SK-N-SH (cell line): ENCODE data around the gene CLEC16A. TPM values are rescaled to one million over a fixed set of nuclear protein-coding genes. Genes with fewer than 3 reads are reported as not detected.

Source experiments
- CTCF ChIA-PET: fragments of 300-600, 350-600 bp; formaldehyde crosslinking; extraction: SDS; loops from one replicate; lab custom pipeline; 2021; lab: Yijun Ruan, JAX
- POLR2A ChIA-PET: fragments of 350-600 bp; sonication (Branson Sonifier 250); formaldehyde crosslinking; extraction: SDS; loops from one replicate; lab custom pipeline; 2020; ENCODE audit warnings: antibody characterized with exemption, inconsistent platforms; lab: Yijun Ruan, JAX
- DNase-seq: peaks from one replicate; pipeline ENCODE4 v3.0.0; 2012
- H2AFZ ChIP-seq: fragments of 200-600 bp; sonication (generic); 2 replicates; pipeline ENCODE4 v1.8.1; 2016; ENCODE audit warnings: antibody characterized with exemption, mild to moderate bottlenecking, low read depth
- H3F3A ChIP-seq: fragments of 200-600 bp; sonication (generic); replicated peaks from 2 replicates; pipeline ENCODE3; 2016; ENCODE audit warnings: antibody characterized with exemption, mild to moderate bottlenecking; ENCODE audit not compliant: insufficient read depth
- H3K27ac ChIP-seq, 2 experiments: fragments of 200-500 bp in 1 of 2; fragments of 200-600 bp in 1 of 2; sonication (Bioruptor generic) in 1 of 2; sonication (generic), shearing (Covaris generic) in 1 of 2; 2 replicates each; pipeline versions ENCODE4 v1.5.1 to v1.6.1; 2014 to 2016; ENCODE audit warnings: low read depth in 2 of 2, inconsistent platforms in 1 of 2, low read length in 1 of 2, mild to moderate bottlenecking in 1 of 2, mixed read lengths in 1 of 2
- H3K27me3 ChIP-seq: fragments of 200-600 bp; sonication (generic), shearing (Covaris generic); 2 replicates; pipeline ENCODE4 v1.6.1; 2016; ENCODE audit warnings: mixed run types; ENCODE audit not compliant: insufficient read depth
- H3K36me3 ChIP-seq, 2 experiments: fragments of 200-500 bp in 1 of 2; fragments of 200-600 bp in 1 of 2; sonication (Bioruptor generic) in 1 of 2; sonication (generic) in 1 of 2; replicated peaks in 1 of 2; 2 replicates each; pipeline versions ENCODE3 to v1.5.1; 2014 to 2016; ENCODE audit warnings: low read length in 1 of 2, mild to moderate bottlenecking in 1 of 2; ENCODE audit not compliant: insufficient read depth in 2 of 2, control insufficient read depth in 1 of 2
- H3K4me1 ChIP-seq, 2 experiments: fragments of 200-500 bp in 1 of 2; fragments of 200-600 bp in 1 of 2; sonication (Bioruptor generic) in 1 of 2; sonication (generic), shearing (Covaris generic) in 1 of 2; 2 replicates each; pipeline versions ENCODE4 v1.5.1 to v1.6.1; 2014 to 2016; ENCODE audit warnings: low read depth in 1 of 2, low read length in 1 of 2, mixed run types in 1 of 2; ENCODE audit not compliant: insufficient read depth in 2 of 2, control insufficient read depth in 1 of 2
- H3K4me2 ChIP-seq: fragments of 200-600 bp; sonication (generic), shearing (Covaris generic); 2 replicates; pipeline ENCODE4 v1.6.1; 2017; ENCODE audit warnings: mixed run types
- H3K4me3 ChIP-seq, 2 experiments: fragments of 200-500 bp in 1 of 2; fragments of 200-600 bp in 1 of 2; sonication (Bioruptor generic) in 1 of 2; sonication (generic), shearing (Covaris generic) in 1 of 2; 2 replicates each; pipeline versions ENCODE4 v1.5.1 to v1.8.1; 2014 to 2016; ENCODE audit warnings: low read depth in 2 of 2, inconsistent platforms in 1 of 2, low read length in 1 of 2, mild to moderate bottlenecking in 1 of 2, mixed read lengths in 1 of 2, moderate library complexity in 1 of 2
- H3K79me2 ChIP-seq: fragments of 200-600 bp; sonication (generic); 2 replicates; pipeline ENCODE4 v1.8.1; 2017; ENCODE audit warnings: mild to moderate bottlenecking; ENCODE audit not compliant: insufficient read depth
- H3K9ac ChIP-seq: fragments of 200-600 bp; sonication (generic); 2 replicates; pipeline ENCODE4 v1.6.1; 2017; ENCODE audit warnings: mixed run types
- H3K9me2 ChIP-seq: fragments of 200-600 bp; sonication (generic); 2 replicates; pipeline ENCODE4 v1.6.1; 2017; ENCODE audit warnings: mixed run types
- H3K9me3 ChIP-seq: fragments of 200-600 bp; sonication (generic); 2 replicates; pipeline ENCODE4 v1.6.1; 2017; ENCODE audit warnings: mixed run types, mild to moderate bottlenecking, moderate library complexity
- H4K20me1 ChIP-seq: fragments of 200-600 bp; sonication (generic); 2 replicates; pipeline ENCODE4 v1.6.1; 2017; ENCODE audit warnings: mild to moderate bottlenecking, mixed run types; ENCODE audit not compliant: insufficient read depth
- CHD2 ChIP-seq: fragments of 150-350 bp; IDR thresholded peaks from 2 replicates; pipeline ENCODE4 v1.6.1; 2018; ENCODE audit warnings: low read length; ENCODE audit not compliant: partially characterized antibody
- GABPA ChIP-seq: IDR thresholded peaks from 2 replicates; pipeline ENCODE4 v1.4.0; 2012; ENCODE audit warnings: low read depth, mild to moderate bottlenecking
- MEF2A ChIP-seq: IDR thresholded peaks from 2 replicates; pipeline ENCODE4 v1.4.0; 2012; ENCODE audit warnings: low read depth, borderline replicate concordance
- NRF1 ChIP-seq: IDR thresholded peaks from 2 replicates; pipeline ENCODE4 v1.6.1; 2012; ENCODE audit warnings: low read depth, mild to moderate bottlenecking, low read length
- POLR2AphosphoS5 ChIP-seq: IDR thresholded peaks from 2 replicates; pipeline ENCODE4 v1.6.1; 2012; ENCODE audit warnings: low read depth, low read length
- SMC3 ChIP-seq: IDR thresholded peaks from 2 replicates; pipeline ENCODE4 v1.6.1; 2012; ENCODE audit warnings: low read depth, low read length, improper control_type of control experiment
- TAF1 ChIP-seq: IDR thresholded peaks from 2 replicates; pipeline ENCODE4 v1.6.1; 2012; ENCODE audit warnings: low read depth, mild to moderate bottlenecking, low read length, moderate library complexity, borderline replicate concordance
- WGBS: methylation state at CpG from one replicate; pipeline ENCODE4 v1.1.6; 2017; ENCODE audit warnings: low lambda C conversion rate; 5-methylcytosine and 5-hydroxymethylcytosine counted together
- polyA plus RNA-seq, 3 experiments: library from polyadenylated mRNA; depleted of rRNA; stranded (reverse); fragments of >200 nt; gene quantifications; 2 replicates each; pipeline ENCODE4 v1.2.3, GENCODE V29; 2012
- TF ChIP-seq, protein P1 (sequence below): IDR thresholded peaks from 2 replicates; pipeline ENCODE4 v1.6.1; 2012; ENCODE audit warnings: mild to moderate bottlenecking, low read depth, low read length, moderate library complexity
- TF ChIP-seq, protein P2 (sequence below): IDR thresholded peaks from 2 replicates; pipeline ENCODE4; 2012

CLEC16A gene
- polyA plus RNA-seq, 1 of the 3 experiments (the other 2 are of a cell fraction), result 13.7 TPM

DNA sequence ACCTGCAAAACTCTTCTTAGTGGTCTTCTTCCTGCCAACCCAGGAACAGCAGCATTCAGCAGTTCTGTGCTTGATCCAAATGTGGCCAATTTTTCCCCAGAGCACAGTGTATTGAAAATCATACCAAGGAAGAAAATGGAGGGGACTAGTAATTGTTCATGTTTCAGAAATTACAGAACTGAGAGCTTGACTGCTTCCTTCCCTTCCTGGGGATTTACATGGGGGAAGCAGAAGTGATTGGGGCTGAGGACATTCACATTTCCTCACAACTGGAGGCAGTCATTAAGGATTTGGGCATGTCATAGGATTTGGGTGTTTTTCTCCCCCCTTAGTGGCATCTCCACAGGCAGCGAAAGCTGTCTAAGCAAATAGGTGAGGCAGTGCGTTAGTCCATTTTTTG, 47.6 kb upstream of the CLEC16A start:
- H3K4me1 ChIP-seq, result no peaks in the 10 kb centered on the region
- H3K27ac ChIP-seq, result no peak overlapping the region
- WGBS, result 66% methylated on average over 2 of the region's 2 CpGs
- H3K9me3 ChIP-seq, result no peaks in the 10 kb centered on the region
- no peaks in the 10 kb centered on the region for H3K9me2 ChIP-seq
- no peak overlapping the region for H3K4me2 ChIP-seq
- no peaks in the 10 kb centered on the region for H3K27me3 ChIP-seq
- TF ChIP-seq SMC3 (no peak), NRF1 (no peak), TAF1 (no peak), GABPA (no peak), MEF2A (no peak), POLR2AphosphoS5 (no peak)
- TF ChIP-seq, all 33 proteins: peak for 0
- CTCF ChIA-PET, result interaction anchor here (1.1 kb wide), 1 partner anchor 382 kb away, joined by 3 read pairs; no protein-coding TSS in a partner anchor
- Histone ChIP-seq H3K36me3 (no peaks in the 10 kb centered on the region), H2AFZ (no peak overlapping the region), H4K20me1 (no peaks in the 10 kb centered on the region), H3F3A (no peaks in the 10 kb centered on the region), H3K79me2 (no peaks in the 10 kb centered on the region), H3K4me3 (no peak overlapping the region), H3K9ac (no peak overlapping the region)
- POLR2A ChIA-PET, result no interaction called here
- no peak for DNase-seq

GRCh38 chr16:10897134-10897533, 47.2 kb upstream of the CLEC16A start:
- Histone ChIP-seq H3K27ac (no peak overlapping the region), H3K79me2 (no peaks in the 10 kb centered on the region)
- POLR2A ChIA-PET, result no interaction called here

More at GRCh38 chr16:10897134-10897533, 47.2 kb upstream of the CLEC16A start:
- TF ChIP-seq CHD2 (no peak), NRF1 (no peak), GABPA (no peak)
- TF ChIP-seq, protein P1, sequence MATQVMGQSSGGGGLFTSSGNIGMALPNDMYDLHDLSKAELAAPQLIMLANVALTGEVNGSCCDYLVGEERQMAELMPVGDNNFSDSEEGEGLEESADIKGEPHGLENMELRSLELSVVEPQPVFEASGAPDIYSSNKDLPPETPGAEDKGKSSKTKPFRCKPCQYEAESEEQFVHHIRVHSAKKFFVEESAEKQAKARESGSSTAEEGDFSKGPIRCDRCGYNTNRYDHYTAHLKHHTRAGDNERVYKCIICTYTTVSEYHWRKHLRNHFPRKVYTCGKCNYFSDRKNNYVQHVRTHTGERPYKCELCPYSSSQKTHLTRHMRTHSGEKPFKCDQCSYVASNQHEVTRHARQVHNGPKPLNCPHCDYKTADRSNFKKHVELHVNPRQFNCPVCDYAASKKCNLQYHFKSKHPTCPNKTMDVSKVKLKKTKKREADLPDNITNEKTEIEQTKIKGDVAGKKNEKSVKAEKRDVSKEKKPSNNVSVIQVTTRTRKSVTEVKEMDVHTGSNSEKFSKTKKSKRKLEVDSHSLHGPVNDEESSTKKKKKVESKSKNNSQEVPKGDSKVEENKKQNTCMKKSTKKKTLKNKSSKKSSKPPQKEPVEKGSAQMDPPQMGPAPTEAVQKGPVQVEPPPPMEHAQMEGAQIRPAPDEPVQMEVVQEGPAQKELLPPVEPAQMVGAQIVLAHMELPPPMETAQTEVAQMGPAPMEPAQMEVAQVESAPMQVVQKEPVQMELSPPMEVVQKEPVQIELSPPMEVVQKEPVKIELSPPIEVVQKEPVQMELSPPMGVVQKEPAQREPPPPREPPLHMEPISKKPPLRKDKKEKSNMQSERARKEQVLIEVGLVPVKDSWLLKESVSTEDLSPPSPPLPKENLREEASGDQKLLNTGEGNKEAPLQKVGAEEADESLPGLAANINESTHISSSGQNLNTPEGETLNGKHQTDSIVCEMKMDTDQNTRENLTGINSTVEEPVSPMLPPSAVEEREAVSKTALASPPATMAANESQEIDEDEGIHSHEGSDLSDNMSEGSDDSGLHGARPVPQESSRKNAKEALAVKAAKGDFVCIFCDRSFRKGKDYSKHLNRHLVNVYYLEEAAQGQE, result no peak
- TF ChIP-seq, protein P2, sequence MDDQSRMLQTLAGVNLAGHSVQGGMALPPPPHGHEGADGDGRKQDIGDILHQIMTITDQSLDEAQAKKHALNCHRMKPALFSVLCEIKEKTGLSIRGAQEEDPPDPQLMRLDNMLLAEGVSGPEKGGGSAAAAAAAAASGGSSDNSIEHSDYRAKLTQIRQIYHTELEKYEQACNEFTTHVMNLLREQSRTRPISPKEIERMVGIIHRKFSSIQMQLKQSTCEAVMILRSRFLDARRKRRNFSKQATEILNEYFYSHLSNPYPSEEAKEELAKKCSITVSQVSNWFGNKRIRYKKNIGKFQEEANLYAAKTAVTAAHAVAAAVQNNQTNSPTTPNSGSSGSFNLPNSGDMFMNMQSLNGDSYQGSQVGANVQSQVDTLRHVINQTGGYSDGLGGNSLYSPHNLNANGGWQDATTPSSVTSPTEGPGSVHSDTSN, result no peak
- Histone ChIP-seq H3K4me1 (no peaks in the 10 kb centered on the region), H3K9ac (no peak overlapping the region), H3K9me2 (no peaks in the 10 kb centered on the region), H3K4me2 (no peak overlapping the region), H3K9me3 (no peaks in the 10 kb centered on the region), H3K36me3 (no peaks in the 10 kb centered on the region), H4K20me1 (no peaks in the 10 kb centered on the region), H2AFZ (no peak overlapping the region), H3K4me3 (no peak overlapping the region), H3F3A (no peaks in the 10 kb centered on the region), H3K27me3 (no peaks in the 10 kb centered on the region)
- WGBS, result 34% methylated on average over 5 of the region's 5 CpGs
- no peak for DNase-seq
- CTCF ChIA-PET, result interaction anchor here (1.1 kb wide), 1 partner anchor 382 kb away, joined by 3 read pairs; no protein-coding TSS in a partner anchor
